Measurements from ENCODE around the gene MTMR12. TPM values are rescaled to one million over a fixed set of nuclear protein-coding genes. Genes with fewer than 3 reads are reported as not detected.

Gene MTMR12
- polyA plus RNA-seq, 1 donor (not counting 4 experiments of a cell fraction or from before 2014, with no cell fraction given): 17.1 TPM

DNA sequence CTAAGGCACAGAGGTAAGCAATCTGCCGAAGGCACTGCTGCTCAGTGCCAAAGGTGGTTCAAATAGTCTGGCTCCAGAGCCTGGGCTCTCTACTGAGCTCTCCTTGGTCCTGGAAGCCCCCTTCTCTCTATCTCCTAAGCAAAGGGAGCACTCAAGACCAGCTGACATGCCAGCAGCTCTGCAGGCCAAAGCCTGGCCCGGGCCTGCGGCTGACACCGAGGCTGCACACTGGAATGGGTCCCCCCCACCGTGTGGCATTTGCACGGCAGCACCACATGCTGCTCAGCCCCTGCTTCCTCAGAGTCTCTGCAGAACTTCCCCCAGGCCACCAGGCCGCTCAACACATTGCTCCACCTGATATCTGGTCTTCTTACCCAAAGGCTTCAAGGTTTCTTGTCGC, 80.8 kb downstream of the MTMR12 start:
- DNase-seq (ENCODE audit: low read depth, low spot score) (no peak), FAIRE-seq (no peak)
- no peak overlapping the region for H3K27ac ChIP-seq (ENCODE audit: control insufficient read depth, insufficient read depth, low read length)
- peaks cover 3% of the 10 kb centered on the region for H3K9me1 ChIP-seq (ENCODE audit: control insufficient read depth, extremely low read depth, insufficient read depth, low read length)
- no peaks in the 10 kb centered on the region for H3K9me3 ChIP-seq (ENCODE audit: control insufficient read depth, low read depth, low read length)
- H3K4me3 ChIP-seq (ENCODE audit: control insufficient read depth in 2 of 3, extremely low read depth in 1 of 3, insufficient read depth in 2 of 3, low read depth in 1 of 3, low read length in 3 of 3): no peak overlapping the region
- TF ChIP-seq, protein P1, sequence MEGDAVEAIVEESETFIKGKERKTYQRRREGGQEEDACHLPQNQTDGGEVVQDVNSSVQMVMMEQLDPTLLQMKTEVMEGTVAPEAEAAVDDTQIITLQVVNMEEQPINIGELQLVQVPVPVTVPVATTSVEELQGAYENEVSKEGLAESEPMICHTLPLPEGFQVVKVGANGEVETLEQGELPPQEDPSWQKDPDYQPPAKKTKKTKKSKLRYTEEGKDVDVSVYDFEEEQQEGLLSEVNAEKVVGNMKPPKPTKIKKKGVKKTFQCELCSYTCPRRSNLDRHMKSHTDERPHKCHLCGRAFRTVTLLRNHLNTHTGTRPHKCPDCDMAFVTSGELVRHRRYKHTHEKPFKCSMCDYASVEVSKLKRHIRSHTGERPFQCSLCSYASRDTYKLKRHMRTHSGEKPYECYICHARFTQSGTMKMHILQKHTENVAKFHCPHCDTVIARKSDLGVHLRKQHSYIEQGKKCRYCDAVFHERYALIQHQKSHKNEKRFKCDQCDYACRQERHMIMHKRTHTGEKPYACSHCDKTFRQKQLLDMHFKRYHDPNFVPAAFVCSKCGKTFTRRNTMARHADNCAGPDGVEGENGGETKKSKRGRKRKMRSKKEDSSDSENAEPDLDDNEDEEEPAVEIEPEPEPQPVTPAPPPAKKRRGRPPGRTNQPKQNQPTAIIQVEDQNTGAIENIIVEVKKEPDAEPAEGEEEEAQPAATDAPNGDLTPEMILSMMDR (optimal IDR thresholded peaks at IDR 0.05 in 1 of 3, IDR thresholded peaks at IDR 0.05 in 1 of 3, conservative IDR thresholded peaks at IDR 0.05 in 1 of 3; ENCODE audit: extremely low read depth in 1 of 3, insufficient read depth in 2 of 3, low read length in 3 of 3): no peak
- no peak for TF ChIP-seq EZH2 (IDR thresholded peaks at IDR 0.05; ENCODE audit: low read length)
- no peak overlapping the region for H2AFZ ChIP-seq (ENCODE audit: control insufficient read depth, low read length)
- H4K20me1 ChIP-seq (ENCODE audit: control insufficient read depth, extremely low read depth, insufficient read depth, low read length): no peaks in the 10 kb centered on the region
- no peaks in the 10 kb centered on the region for H3K27me3 ChIP-seq (ENCODE audit: control insufficient read depth, extremely low read depth, insufficient read depth, low read length)
- no peak overlapping the region for H3K9ac ChIP-seq (ENCODE audit: control insufficient read depth, extremely low read depth, insufficient read depth, low read length)
- no peak overlapping the region for H3K4me2 ChIP-seq (ENCODE audit: control insufficient read depth, extremely low read depth, insufficient read depth, low read depth, low read length)
- peaks cover 10 to 13% of the 10 kb centered on the region in 2 experiments for H3K36me3 ChIP-seq (ENCODE audit: control insufficient read depth in 2 of 2, extremely low read depth in 1 of 2, insufficient read depth in 2 of 2, low read length in 2 of 2)
- H3K79me2 ChIP-seq (ENCODE audit: control insufficient read depth, insufficient read depth, low read length): no peaks in the 10 kb centered on the region
- no peaks in the 10 kb centered on the region for H3K4me1 ChIP-seq (ENCODE audit: control insufficient read depth, extremely low read depth, insufficient read depth, low read length)
- dilution Hi-C loops (cut with MboI; ENCODE audit: extremely low pct_ligation_motif_present, low sequenced_read_pairs): no loop called here

DNA sequence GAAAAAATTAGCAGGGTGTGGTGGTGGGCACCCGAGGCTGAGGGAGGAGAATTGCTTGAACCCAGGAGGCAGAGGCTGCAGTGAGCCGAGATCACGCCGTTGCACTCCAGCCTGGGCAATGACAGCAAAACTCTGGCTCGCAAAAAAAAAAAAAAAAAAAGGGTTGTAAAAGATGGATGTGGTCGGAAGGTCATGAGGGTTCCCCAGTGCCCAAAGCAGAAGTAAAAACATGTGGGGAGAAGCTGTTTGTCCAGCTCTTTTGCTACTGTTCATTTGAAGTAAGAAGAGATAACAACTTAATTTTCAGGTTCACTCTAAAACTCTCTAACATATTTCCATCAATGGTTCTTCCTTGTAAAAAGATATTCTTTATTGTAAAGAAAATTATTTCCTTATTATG, 81.5 kb downstream of the MTMR12 start:
- DNase-seq (ENCODE audit: low read depth, low spot score) (no peak), FAIRE-seq (no peak)
- H3K27ac ChIP-seq (ENCODE audit: control insufficient read depth, insufficient read depth, low read length): no peak overlapping the region
- H3K9me3 ChIP-seq (ENCODE audit: control insufficient read depth, low read depth, low read length): no peaks in the 10 kb centered on the region
- no peaks in the 10 kb centered on the region for H3K27me3 ChIP-seq (ENCODE audit: control insufficient read depth, extremely low read depth, insufficient read depth, low read length)
- dilution Hi-C loops (cut with MboI; ENCODE audit: extremely low pct_ligation_motif_present, low sequenced_read_pairs): no loop called here
- no peaks in the 10 kb centered on the region for H3K4me1 ChIP-seq (ENCODE audit: control insufficient read depth, extremely low read depth, insufficient read depth, low read length)
- peaks cover 10 to 13% of the 10 kb centered on the region in 2 experiments for H3K36me3 ChIP-seq (ENCODE audit: control insufficient read depth in 2 of 2, extremely low read depth in 1 of 2, insufficient read depth in 2 of 2, low read length in 2 of 2)
- no peak overlapping the region for H3K4me3 ChIP-seq (ENCODE audit: control insufficient read depth in 2 of 3, extremely low read depth in 1 of 3, insufficient read depth in 2 of 3, low read depth in 1 of 3, low read length in 3 of 3)
- no peaks in the 10 kb centered on the region for H4K20me1 ChIP-seq (ENCODE audit: control insufficient read depth, extremely low read depth, insufficient read depth, low read length)
- H3K4me2 ChIP-seq (ENCODE audit: control insufficient read depth, extremely low read depth, insufficient read depth, low read depth, low read length): no peak overlapping the region
- no peak overlapping the region for H3K9ac ChIP-seq (ENCODE audit: control insufficient read depth, extremely low read depth, insufficient read depth, low read length)
- H2AFZ ChIP-seq (ENCODE audit: control insufficient read depth, low read length): no peak overlapping the region
- no peak for TF ChIP-seq EZH2 (IDR thresholded peaks at IDR 0.05; ENCODE audit: low read length)
- TF ChIP-seq, protein P1 (optimal IDR thresholded peaks at IDR 0.05 in 1 of 3, IDR thresholded peaks at IDR 0.05 in 1 of 3, conservative IDR thresholded peaks at IDR 0.05 in 1 of 3; ENCODE audit: extremely low read depth in 1 of 3, insufficient read depth in 2 of 3, low read length in 3 of 3): no peak
- peaks cover 3% of the 10 kb centered on the region for H3K9me1 ChIP-seq (ENCODE audit: control insufficient read depth, extremely low read depth, insufficient read depth, low read length)
- no peaks in the 10 kb centered on the region for H3K79me2 ChIP-seq (ENCODE audit: control insufficient read depth, insufficient read depth, low read length)
